Duodenal mucosa (tissue), 2 donors: Measurements from ENCODE around the gene SEMA4F.

Source experiments
- H3K27ac ChIP-seq: one replicate; pipeline ENCODE4 v1.7.0; 2013; ENCODE audit warnings: low read depth, low read length
- H3K27me3 ChIP-seq, 2 donors: one replicate each; pipeline ENCODE4 v1.7.0; 2013; ENCODE audit warnings: low read length in 2 of 2, control low read depth in 1 of 2; ENCODE audit not compliant: insufficient read depth in 2 of 2, control insufficient read depth in 1 of 2
- H3K36me3 ChIP-seq, 2 donors: one replicate each; pipeline ENCODE4 v1.7.0; 2013; ENCODE audit warnings: low read length in 2 of 2, control low read depth in 1 of 2; ENCODE audit not compliant: insufficient read depth in 2 of 2, control insufficient read depth in 1 of 2
- H3K4me1 ChIP-seq, 2 donors: one replicate each; pipeline ENCODE4 v1.7.0; 2013; ENCODE audit warnings: low read length in 2 of 2, control low read depth in 1 of 2; ENCODE audit not compliant: insufficient read depth in 2 of 2, control insufficient read depth in 1 of 2
- H3K4me3 ChIP-seq, 2 donors: one replicate each; pipeline ENCODE4 v1.7.0; 2013; ENCODE audit warnings: low read length in 2 of 2, low read depth in 1 of 2
- H3K9ac ChIP-seq, 2 donors: one replicate each; pipeline ENCODE4 v1.7.0; 2013; ENCODE audit warnings: low read length in 2 of 2, low read depth in 1 of 2
- H3K9me3 ChIP-seq, 2 donors: one replicate each; pipeline ENCODE4 v1.7.0; 2013; ENCODE audit warnings: low read length in 2 of 2, control low read depth in 1 of 2; ENCODE audit not compliant: control insufficient read depth in 1 of 2

The SEMA4F gene

DNA sequence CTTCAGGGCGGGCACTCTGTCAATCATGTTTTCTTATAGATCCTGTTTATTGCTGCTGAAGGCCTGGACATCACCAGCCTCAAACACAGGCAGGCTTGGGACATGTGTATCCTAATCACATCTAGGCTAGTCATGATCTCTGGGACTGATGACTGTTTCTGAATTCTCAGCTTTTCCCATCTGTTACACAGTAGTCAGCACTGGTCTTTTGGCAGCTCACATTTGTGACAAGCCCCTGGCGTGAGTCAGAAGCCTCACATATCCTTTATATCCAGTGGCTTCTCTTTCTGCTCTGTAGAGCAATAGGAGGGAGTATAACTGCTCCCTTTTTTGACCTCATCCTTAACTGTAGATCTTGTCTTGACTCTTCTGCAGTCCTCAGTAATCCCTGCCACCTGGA lies 4.5 kb downstream of the SEMA4F start:
- peaks cover 4 to 9% of the 10 kb centered on the region in 2 donors for H3K27me3 ChIP-seq
- no peaks in the 10 kb centered on the region for H3K36me3 ChIP-seq
- peaks cover 1 to 11% of the 10 kb centered on the region in 2 donors for H3K4me1 ChIP-seq
- H3K27ac ChIP-seq = no peak overlapping the region
- H3K9ac ChIP-seq = no peak overlapping the region
- H3K4me3 ChIP-seq = no peak overlapping the region
- no peaks in the 10 kb centered on the region for H3K9me3 ChIP-seq

DNA sequence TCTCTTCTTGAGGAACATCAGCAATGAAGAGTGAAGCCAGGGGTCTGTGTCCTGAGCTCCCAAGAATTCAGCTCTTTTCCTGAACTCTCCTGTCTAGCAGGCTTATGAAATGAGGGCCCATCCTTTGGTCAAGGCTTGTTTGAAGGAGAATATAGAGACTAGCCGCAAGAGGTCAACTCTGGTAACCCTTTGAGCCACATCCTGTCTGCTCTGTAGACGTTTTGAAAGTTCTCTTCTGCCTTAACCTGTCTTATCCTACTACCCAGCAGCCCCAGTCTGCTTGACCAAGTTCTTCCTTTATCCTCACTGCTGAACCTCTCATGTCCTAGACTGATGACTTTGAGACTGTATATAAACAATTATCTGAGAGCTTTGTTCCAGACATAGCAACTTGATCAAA lies 5.4 kb downstream of the SEMA4F start:
- Histone ChIP-seq H3K4me1 (peaks cover 0 to 5% of the 10 kb centered on the region in 2 donors), H3K9me3 (no peaks in the 10 kb centered on the region), H3K9ac (no peak overlapping the region), H3K4me3 (no peak overlapping the region), H3K27ac (no peak overlapping the region), H3K36me3 (no peaks in the 10 kb centered on the region), H3K27me3 (peaks cover 4 to 9% of the 10 kb centered on the region in 2 donors)

DNA sequence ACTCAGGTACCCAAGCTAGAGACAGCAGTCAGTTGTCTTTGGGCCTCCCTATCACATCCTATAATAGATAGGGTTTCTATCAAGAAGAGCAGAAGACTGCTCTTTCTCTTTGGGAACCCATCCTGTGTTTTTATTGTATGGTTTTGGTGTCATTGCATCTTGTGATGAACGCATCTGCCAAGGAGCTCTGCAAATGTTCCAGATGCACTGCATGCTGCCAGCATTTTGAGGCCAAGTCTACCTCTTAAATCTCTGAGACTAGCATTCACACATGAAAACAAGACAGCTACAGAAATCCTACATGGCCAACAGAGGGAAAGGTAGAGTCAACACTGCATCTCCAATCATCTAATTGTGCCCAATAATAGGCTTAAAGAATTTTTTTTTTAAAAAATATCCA lies 14.0 kb downstream of the SEMA4F start:
- H3K4me1 ChIP-seq = no peaks in the 10 kb centered on the region
- H3K9ac ChIP-seq = no peak overlapping the region
- H3K9me3 ChIP-seq = no peaks in the 10 kb centered on the region

DNA sequence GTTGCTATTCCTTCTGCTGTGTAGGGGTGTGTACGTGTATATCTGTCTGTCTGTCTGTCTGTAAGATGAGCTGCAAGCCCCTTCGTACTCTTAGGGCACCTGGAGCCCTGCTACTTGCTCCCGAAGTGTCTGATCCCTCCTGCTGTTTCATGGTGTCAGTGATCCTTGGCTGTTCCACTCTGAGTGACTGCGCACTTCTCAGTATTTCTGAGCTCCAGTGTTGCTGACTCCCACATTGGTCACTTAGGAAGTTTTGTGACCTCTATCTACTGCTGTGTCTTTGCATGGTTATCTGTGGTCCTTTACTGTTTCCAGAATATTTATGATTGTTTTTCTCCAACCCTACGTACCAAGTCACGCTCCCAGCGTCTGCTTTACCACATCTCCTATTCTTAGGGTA lies 16.2 kb downstream of the SEMA4F start:
- Histone ChIP-seq H3K9me3 (no peaks in the 10 kb centered on the region), H3K36me3 (peaks cover 0 to 6% of the 10 kb centered on the region in 2 donors), H3K27me3 (no peaks in the 10 kb centered on the region), H3K9ac (no peak overlapping the region), H3K27ac (no peak overlapping the region), H3K4me3 (no peak overlapping the region), H3K4me1 (no peaks in the 10 kb centered on the region)

More for the DNA sequence above, 14.0 kb downstream of the SEMA4F start:
- Histone ChIP-seq H3K4me3 (no peak overlapping the region), H3K27ac (no peak overlapping the region), H3K27me3 (no peaks in the 10 kb centered on the region), H3K36me3 (no peaks in the 10 kb centered on the region)

DNA sequence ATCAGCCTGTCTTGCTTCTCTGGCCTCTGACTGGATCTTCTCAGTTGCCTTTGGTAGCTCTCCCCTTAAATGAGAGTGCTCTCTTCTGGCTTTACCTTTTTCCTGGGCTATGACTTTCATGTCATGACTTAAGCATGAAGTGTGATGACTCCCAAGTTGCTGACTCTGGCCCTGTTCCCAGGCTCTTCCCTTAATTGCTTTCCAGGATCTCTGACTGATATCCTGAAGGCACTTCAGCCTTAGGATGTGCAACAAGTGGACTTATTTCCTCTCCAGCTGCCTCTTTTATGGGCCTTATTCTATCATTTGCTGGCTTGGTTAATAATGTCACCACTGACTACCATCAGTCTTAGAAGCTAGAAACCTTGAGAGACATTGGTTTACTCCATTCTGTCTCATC lies 17.4 kb downstream of the SEMA4F start:
- Histone ChIP-seq H3K27me3 (no peaks in the 10 kb centered on the region), H3K36me3 (peaks cover 0 to 10% of the 10 kb centered on the region in 2 donors), H3K4me1 (no peaks in the 10 kb centered on the region), H3K9me3 (no peaks in the 10 kb centered on the region), H3K4me3 (no peak overlapping the region), H3K9ac (no peak overlapping the region), H3K27ac (no peak overlapping the region)

DNA sequence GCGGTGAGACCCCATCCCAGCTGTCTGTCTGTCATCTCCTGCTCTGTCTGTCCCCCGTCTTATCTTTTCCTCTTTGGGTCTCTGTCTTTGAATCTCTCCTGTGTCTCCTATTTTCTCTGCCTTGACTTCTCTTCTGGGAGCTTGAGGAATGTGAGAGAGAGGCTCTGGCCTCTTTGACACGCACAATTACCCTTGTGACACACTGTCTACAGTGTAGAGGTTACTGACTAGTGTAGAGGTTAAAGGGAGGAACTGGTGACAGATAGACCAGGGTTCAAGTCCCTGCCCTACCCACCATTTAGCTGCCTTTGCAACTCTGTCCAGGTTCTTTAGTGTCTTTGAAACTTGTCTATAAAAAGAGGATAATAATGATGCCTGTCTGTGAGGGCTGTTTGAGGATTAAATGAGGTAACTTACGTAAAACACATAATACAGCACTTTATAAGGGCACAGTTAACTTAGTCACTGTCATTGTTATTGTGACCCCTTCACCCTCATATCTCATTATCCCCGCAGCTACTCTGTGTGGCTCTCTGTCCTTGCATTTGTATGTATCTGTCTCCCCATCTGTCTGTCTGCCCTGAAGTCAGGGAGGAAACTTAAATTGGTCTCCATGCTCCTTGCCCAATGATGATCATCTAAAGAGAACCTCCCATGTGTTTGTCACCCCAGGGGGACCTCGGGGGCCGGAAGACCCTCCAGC lies 19.9 kb downstream of the SEMA4F start:
- Histone ChIP-seq H3K9me3 (no peaks in the 10 kb centered on the region), H3K4me1 (no peaks in the 10 kb centered on the region), H3K9ac (no peak overlapping the region), H3K36me3 (peaks cover 0 to 10% of the 10 kb centered on the region in 2 donors), H3K27me3 (no peaks in the 10 kb centered on the region), H3K4me3 (no peak overlapping the region), H3K27ac (no peak overlapping the region)

DNA sequence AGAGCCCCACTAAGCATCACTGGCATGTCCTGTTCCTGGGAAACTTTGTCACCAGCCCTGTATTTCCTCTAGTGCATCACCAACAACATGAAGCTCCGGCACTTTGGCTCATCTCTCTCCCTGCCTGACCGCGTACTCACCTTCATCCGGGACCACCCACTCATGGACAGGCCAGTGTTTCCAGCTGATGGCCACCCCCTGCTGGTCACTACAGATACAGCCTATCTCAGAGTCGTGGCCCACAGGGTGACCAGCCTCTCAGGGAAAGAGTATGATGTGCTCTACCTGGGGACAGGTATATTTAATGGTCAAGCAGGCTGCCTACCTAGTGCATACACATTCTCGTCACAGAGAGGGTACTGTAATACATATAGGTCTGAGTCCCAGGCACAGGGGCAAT lies 21.0 kb downstream of the SEMA4F start:
- H3K9ac ChIP-seq = no peak overlapping the region
- H3K36me3 ChIP-seq = peaks cover 0 to 10% of the 10 kb centered on the region in 2 donors
- H3K4me3 ChIP-seq = no peak overlapping the region
- no peaks in the 10 kb centered on the region for H3K9me3 ChIP-seq
- H3K27me3 ChIP-seq = no peaks in the 10 kb centered on the region
- H3K27ac ChIP-seq = no peak overlapping the region
- no peaks in the 10 kb centered on the region for H3K4me1 ChIP-seq

DNA sequence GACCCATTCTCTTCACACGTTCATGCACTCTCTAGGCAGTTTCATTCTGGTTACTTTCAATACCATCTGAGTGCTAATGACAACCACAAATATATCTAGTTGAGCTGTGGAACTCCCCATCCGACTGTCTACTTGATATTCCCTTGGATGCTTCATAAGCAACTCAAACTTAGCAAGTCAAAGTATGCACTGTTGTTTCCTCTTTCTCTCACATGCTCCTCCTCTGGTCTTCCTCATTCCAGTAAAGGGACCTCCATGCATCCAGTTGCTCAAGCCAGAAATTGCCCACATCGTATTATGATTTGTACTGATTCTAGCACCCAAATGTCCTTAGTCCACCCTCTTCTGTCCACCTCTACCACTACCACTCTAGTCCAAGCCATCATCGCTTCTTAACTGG lies 22.3 kb downstream of the SEMA4F start:
- no peaks in the 10 kb centered on the region for H3K9me3 ChIP-seq
- H3K27ac ChIP-seq = no peak overlapping the region
- peaks cover 0 to 10% of the 10 kb centered on the region in 2 donors for H3K36me3 ChIP-seq
- H3K4me3 ChIP-seq = no peak overlapping the region
- no peak overlapping the region for H3K9ac ChIP-seq
- H3K27me3 ChIP-seq = no peaks in the 10 kb centered on the region
- H3K4me1 ChIP-seq = no peaks in the 10 kb centered on the region

DNA sequence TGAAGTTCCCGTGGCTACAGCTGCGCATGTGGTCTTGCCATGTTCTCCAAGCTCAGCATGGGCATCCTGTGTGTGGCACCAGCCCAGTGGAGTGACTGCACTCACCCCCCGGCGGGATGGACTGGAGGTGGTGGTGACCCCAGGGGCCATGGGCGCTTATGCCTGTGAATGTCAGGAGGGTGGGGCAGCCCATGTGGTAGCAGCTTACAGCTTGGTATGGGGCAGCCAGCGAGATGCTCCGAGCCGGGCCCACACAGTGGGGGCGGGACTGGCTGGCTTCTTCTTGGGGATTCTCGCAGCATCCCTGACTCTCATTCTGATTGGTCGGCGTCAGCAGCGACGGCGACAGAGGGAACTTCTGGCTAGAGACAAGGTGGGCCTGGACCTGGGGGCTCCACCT lies 25.6 kb downstream of the SEMA4F start:
- no peak overlapping the region for H3K9ac ChIP-seq
- no peaks in the 10 kb centered on the region for H3K27me3 ChIP-seq
- no peak overlapping the region for H3K27ac ChIP-seq
- H3K4me1 ChIP-seq = no peaks in the 10 kb centered on the region
- no peak overlapping the region for H3K4me3 ChIP-seq
- H3K9me3 ChIP-seq = no peaks in the 10 kb centered on the region
- peaks cover 0 to 10% of the 10 kb centered on the region in 2 donors for H3K36me3 ChIP-seq

DNA sequence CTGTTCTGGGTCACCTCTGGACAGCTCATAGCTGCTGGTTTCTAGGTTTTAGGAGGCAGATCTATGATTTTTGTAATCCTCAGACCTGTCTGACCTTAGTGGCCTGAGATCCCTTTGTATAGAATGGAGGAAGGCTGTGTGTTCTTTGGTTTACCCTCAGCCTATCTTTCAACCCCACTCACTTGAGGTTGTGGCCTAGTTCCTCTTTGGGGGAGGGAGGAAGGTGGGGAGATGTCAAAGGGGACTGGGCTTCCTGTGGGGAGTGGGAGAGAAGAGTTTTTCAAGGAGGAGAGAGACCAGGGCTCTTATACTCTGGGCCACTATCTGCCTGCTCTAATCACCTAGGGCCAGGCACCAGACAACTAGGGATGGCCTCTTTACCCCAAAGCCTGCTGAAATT lies 28.5 kb downstream of the SEMA4F start:
- no peaks in the 10 kb centered on the region for H3K4me1 ChIP-seq
- H3K27ac ChIP-seq = no peak overlapping the region
- H3K4me3 ChIP-seq = no peak overlapping the region
- H3K36me3 ChIP-seq = no peaks in the 10 kb centered on the region
- H3K27me3 ChIP-seq = peaks cover 0 to 1% of the 10 kb centered on the region in 2 donors
- no peak overlapping the region for H3K9ac ChIP-seq
- no peaks in the 10 kb centered on the region for H3K9me3 ChIP-seq
